GM19023 (cell line): ENCODE data around the gene CHMP4A.
A peak's percentile ranks its signal among the peaks of the same experiment; 100 is the strongest.
"Not testable (repeated sequence)": the region's sequence is repeated elsewhere in the genome, so short reads cannot be mapped to it uniquely, and the experiment has no call there.

Source experiments
- ATAC-seq: cut with Tn5 transposase; IDR thresholded peaks from one replicate; pipeline ENCODE4 v1.9.1; 2021; ENCODE audit warnings: mild to moderate bottlenecking, moderate library complexity; ENCODE audit not compliant: unreplicated experiment

CHMP4A gene

GRCh38 chr14:24249230-24250021 is 36.1 kb upstream of the CHMP4A start:
- ATAC-seq: no peak

GRCh38 chr14:24247422-24247821 is 34.1 kb upstream of the CHMP4A start:
- no peak for ATAC-seq

- no peak for ATAC-seq
Measured at GRCh38 chr14:24246765-24247212, 33.5 kb upstream of the CHMP4A start.

- not testable (repeated sequence) for ATAC-seq
Measured at GRCh38 chr14:24245350-24245749, 32.1 kb upstream of the CHMP4A start.

- ATAC-seq: no peak
Measured at GRCh38 chr14:24243336-24243836, 30.1 kb upstream of the CHMP4A start.

GRCh38 chr14:24241829-24242443 is 28.6 kb upstream of the CHMP4A start:
- peak; percentile 81 for ATAC-seq

GRCh38 chr14:24240110-24240918 is 27.0 kb upstream of the CHMP4A start:
- ATAC-seq: no peak

- no peak for ATAC-seq
Measured at GRCh38 chr14:24238527-24239037, 25.3 kb upstream of the CHMP4A start.

- ATAC-seq: no peak
Measured at GRCh38 chr14:24238123-24238522, 24.8 kb upstream of the CHMP4A start.

GRCh38 chr14:24237463-24237955 is 24.2 kb upstream of the CHMP4A start:
- no peak for ATAC-seq

GRCh38 chr14:24236689-24237462 is 23.6 kb upstream of the CHMP4A start:
- ATAC-seq: no peak

- no peak for ATAC-seq
Measured at GRCh38 chr14:24235804-24236688, 22.8 kb upstream of the CHMP4A start.

- no peak for ATAC-seq
Measured at GRCh38 chr14:24234095-24235005, 21.1 kb upstream of the CHMP4A start.

GRCh38 chr14:24233538-24233866 is 20.2 kb upstream of the CHMP4A start:
- ATAC-seq: no peak

GRCh38 chr14:24232645-24233537 is 19.6 kb upstream of the CHMP4A start, which contains the start of gene GMPR2:
Gene GMPR2, plus strand, starts transcription at chr14:24232929. Its CDS starts 325 bp downstream, at chr14:24233254.
- peak; percentile 62 for ATAC-seq

- ATAC-seq: peak; percentile 72
Measured at GRCh38 chr14:24232121-24232644, 18.9 kb upstream of the CHMP4A start, which contains the start of gene NEDD8. Gene NEDD8, minus strand, starts transcription at chr14:24232367. Its CDS starts 100 bp downstream, at chr14:24232267.
